Anterior cingulate cortex (tissue), 58 donors: ENCODE results near the gene KCNQ1OT1.
A peak's percentile ranks its signal among the peaks of the same experiment; 100 is the strongest.

Source experiments
- DNase-seq, 58 donors: peaks; one replicate each; lab custom pipeline; 2025; lab: John Stamatoyannopoulos, UW

The KCNQ1OT1 gene

GRCh38 chr11:2565447-2566222, 134.2 kb downstream of the KCNQ1OT1 start:
- no peak for DNase-seq

GRCh38 chr11:2564588-2565425, 135.0 kb downstream of the KCNQ1OT1 start:
- no peak for DNase-seq

GRCh38 chr11:2564008-2564530, 135.7 kb downstream of the KCNQ1OT1 start:
- no peak for DNase-seq

GRCh38 chr11:2563213-2564007, 136.4 kb downstream of the KCNQ1OT1 start:
- no peak for DNase-seq

GRCh38 chr11:2562890-2563212, 136.9 kb downstream of the KCNQ1OT1 start:
- DNase-seq, result no peak

- peak in 51 of 58 donors; percentile 22 to 96 (median 77) for DNase-seq
Observed at GRCh38 chr11:2561696-2562581, 137.9 kb downstream of the KCNQ1OT1 start.

GRCh38 chr11:2559527-2560311, 140.1 kb downstream of the KCNQ1OT1 start:
- no peak for DNase-seq

- DNase-seq, result no peak
Observed at GRCh38 chr11:2558861-2559526, 140.8 kb downstream of the KCNQ1OT1 start.

- no peak for DNase-seq
Observed at GRCh38 chr11:2558397-2558796, 141.4 kb downstream of the KCNQ1OT1 start.
